HG02981 (cell line): Measurements from ENCODE around the gene HTT.
"Not testable (repeated sequence)": the region's sequence is repeated elsewhere in the genome, so short reads cannot be mapped to it uniquely, and the experiment has no call there.

Experiments
- ATAC-seq: cut with Tn5 transposase; IDR thresholded peaks from one replicate; pipeline ENCODE4 v1.9.1; 2021; ENCODE audit warnings: mild to moderate bottlenecking, moderate library complexity; ENCODE audit not compliant: unreplicated experiment

Gene HTT

DNA sequence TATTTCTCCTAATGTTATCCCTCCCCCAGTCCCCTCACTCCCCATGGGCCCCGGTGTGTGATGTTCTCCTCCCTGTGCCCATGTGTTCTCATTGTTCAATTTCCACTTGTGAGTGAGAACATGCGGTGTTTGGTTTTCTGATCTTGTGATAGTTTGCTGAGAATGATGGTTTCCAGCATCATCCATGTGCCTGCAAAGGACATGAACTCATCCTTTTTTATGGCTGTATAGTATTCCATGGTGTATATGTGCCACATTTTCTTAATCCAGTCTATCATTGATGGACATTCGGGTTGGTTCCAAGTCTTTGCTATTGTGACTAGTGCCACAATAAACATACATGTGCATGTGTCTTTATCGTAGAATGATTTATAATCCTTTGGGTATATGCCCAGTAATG, 86.6 kb downstream of the HTT start:
- ATAC-seq: not testable (repeated sequence)

DNA sequence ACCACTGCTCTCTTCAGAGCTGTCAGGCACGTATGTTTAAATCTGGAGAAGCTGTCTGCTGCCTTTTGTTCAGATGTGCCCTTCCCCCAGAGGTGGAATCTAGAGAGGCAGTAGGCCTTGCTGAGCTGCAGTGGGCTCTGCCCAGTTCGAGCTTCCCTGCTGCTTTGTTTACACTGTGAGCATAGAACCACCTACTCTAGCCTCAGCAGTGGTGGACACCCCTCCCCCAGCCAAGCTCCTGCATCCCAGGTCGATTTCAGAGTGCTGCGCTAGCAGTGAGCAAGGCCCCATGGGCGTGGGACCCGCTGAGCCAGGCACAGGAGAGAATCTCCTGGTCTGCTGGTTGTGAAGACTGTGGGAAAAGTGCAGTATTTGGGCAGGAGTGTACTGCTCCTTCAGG, 92.0 kb downstream of the HTT start:
- ATAC-seq: not testable (repeated sequence)

- ATAC-seq: no peak
Observed at GRCh38 chr4:3168029-3168428, 93.5 kb downstream of the HTT start.

DNA sequence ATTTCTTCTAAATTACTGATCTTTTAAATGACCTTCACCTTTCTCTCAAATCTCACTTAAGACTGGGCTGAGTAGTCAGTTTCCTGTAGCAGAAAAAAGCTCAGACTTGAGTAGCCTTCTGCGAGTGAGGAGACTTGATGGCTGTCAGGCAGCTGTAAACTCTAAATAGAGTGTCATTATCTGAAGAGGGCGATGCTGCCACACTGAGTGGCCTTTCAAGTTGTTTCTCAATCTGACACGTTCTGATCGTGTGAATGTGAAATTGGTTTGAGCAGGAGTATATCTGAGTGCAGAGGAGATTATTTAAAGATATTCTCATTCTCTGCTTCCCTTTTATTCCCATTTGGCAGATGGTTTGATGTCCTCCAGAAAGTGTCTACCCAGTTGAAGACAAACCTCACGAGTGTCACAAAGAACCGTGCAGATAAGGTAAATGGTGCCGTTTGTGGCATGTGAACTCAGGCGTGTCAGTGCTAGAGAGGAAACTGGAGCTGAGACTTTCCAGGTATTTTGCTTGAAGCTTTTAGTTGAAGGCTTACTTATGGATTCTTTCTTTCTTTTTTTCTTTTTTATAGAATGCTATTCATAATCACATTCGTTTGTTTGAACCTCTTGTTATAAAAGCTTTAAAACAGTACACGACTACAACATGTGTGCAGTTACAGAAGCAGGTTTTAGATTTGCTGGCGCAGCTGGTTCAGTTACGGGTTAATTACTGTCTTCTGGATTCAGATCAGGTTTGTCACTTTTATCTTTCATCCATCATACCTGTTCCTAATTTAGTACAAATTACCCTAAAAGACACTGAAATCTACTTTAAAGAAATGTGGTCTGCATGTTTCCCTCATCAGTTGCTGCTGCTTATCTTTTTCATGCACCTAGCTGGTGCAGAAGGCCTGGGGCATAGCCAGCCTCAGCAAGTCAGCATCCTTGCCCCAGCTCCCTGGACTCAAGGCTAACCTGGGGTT, 100.2 kb downstream of the HTT start:
- ATAC-seq: no peak

DNA sequence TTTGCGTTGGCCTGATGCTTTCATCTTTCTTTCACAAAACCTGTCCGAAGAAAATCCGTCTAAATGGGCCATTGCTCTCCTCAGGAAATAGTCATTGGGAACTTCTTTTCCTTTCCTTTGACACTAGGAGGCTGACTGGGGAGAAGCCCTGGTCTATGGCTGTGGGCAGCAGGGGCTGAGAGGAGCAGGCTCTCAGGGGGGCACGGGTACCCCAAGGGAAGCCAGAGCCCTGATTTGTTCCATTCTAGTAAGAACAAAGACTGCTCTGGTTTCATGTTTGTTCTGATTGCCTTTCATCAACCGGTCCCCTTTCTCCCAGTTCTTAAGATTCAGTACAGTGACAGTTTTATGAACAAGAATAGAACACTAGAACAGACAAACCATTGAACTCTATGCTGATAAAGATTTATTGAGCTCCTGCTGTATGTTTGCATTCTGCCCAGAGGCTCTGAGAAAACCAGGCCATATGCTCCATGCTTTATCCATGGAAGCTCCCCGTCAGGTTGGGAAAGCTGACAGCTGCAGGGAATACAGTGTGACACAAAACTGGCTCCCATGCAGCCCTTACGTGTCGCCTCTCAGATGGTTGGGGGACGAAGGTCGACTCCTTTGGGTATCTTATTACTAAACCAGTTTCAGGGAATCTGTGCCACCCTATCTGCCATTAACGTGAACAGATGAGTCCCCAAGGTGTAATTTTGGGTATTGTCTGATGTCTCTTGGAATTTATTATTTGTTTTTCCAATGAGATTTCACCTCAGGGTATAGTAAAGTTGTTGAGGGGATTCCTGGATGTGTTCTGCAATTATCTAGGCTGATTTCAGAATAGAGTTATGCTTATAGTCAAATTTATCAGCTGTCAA, 102.1 kb downstream of the HTT start:
- no peak for ATAC-seq

- ATAC-seq: no peak
Observed at GRCh38 chr4:3177426-3177825, 102.9 kb downstream of the HTT start.

GRCh38 chr4:3177905-3178304, 103.4 kb downstream of the HTT start:
- no peak for ATAC-seq

GRCh38 chr4:3178351-3178750, 103.9 kb downstream of the HTT start:
- no peak for ATAC-seq

DNA sequence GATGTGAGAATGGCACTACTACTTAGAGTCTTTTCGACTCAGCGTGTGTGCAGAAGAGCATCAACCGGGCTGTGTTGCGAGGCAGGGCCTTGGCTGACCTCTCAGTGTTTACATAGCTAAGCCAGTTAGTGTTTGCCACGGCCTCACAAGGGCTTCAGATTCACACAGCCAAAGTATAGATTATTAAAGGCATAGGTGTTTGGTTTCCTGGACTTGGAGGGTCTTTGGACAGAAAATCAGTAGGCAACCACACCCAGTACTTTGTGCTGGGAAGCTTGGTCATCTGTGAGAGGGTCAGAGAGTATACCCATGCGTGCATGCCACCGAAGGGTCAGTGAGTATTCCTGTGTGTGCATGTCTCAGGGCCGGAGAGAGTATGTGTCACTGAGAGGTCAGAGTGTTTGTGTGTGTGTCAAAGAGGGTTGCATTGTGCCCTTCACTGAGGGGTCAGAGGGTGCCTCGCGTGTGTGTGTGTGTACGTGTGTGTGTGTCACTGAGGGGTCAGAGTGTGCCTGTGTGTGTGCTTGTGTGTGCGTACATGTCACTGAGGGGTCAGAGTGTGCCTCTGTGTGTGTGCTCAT, 104.7 kb downstream of the HTT start:
- no peak for ATAC-seq

GRCh38 chr4:3183008-3183407, 108.5 kb downstream of the HTT start:
- ATAC-seq: no peak

GRCh38 chr4:3184725-3185124, 110.2 kb downstream of the HTT start:
- no peak for ATAC-seq

DNA sequence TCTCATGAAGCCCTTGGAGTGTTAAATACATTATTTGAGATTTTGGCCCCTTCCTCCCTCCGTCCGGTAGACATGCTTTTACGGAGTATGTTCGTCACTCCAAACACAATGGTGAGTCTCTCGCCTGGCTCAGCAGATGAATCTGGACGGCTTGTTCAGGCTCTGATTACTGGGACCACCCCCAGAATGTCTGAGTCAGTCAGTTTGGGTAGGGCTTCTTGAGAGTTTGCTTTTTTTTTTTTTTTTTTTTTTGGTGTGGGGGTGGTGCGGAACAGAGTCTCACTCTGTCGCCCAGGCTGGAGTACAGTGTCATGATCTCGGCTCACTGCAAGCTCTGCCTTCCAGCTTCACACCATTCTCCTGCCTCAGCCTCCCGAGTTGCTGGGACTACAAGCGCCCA, 112.1 kb downstream of the HTT start:
- ATAC-seq: no peak

DNA sequence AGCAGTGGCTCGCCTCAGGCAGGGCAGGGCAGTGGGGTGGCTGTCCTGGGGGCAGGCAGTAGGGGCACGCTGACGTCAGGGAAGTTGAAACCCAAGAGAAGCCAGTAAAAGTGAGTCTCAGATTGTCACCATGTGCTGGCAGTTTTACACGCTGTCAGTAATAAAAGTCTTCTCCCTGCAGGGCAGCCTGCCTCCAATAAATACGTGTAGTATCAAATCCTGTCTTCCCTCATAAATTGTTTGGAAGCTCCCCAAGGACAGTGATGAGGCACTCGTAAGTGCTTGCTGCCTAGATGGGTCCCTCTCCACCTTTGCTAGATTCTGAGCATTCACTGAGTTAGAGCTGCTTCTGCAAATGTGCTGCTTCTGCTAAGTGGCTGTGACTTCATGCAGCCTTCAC, 113.6 kb downstream of the HTT start:
- no peak for ATAC-seq

- ATAC-seq: no peak
Observed at GRCh38 chr4:3189459-3189858, 115.0 kb downstream of the HTT start.

GRCh38 chr4:3190549-3190948, 116.1 kb downstream of the HTT start:
- no peak for ATAC-seq

- no peak for ATAC-seq
Observed at GRCh38 chr4:3192188-3192587, 117.7 kb downstream of the HTT start.

GRCh38 chr4:3192827-3193226, 118.3 kb downstream of the HTT start:
- no peak for ATAC-seq

DNA sequence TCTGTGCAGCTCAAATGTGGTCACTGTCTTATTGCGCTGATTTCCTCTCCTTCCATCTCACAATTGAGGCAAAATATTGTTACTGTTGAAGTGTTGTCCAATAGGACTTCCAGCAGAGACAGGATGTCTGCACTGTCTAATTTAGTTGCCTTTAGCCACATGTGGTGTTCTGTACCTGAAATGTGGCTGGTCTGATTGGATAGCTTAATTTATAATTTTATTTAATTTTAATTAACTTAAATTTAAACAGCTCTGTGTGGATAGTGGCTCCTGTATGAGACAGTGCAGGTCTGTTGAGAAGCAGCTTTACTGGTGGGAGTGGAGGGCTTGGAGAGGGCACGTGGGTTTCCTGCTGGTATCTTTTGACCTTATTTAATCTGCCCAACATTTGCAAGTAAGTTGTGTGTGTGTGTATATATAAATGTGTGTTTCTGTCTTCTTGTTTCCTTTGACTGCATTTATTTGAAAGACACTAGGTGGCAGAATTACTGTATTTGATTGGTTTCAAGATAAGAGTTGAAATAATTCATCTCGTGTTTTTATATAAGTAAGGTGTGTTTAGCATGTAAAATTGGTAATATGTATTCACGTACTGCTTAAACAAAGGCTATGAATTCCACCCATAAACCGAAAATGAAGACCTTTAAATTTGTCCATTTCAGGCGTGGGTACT, 119.2 kb downstream of the HTT start:
- ATAC-seq: no peak

GRCh38 chr4:3196670-3197359, 122.3 kb downstream of the HTT start:
- no peak for ATAC-seq

DNA sequence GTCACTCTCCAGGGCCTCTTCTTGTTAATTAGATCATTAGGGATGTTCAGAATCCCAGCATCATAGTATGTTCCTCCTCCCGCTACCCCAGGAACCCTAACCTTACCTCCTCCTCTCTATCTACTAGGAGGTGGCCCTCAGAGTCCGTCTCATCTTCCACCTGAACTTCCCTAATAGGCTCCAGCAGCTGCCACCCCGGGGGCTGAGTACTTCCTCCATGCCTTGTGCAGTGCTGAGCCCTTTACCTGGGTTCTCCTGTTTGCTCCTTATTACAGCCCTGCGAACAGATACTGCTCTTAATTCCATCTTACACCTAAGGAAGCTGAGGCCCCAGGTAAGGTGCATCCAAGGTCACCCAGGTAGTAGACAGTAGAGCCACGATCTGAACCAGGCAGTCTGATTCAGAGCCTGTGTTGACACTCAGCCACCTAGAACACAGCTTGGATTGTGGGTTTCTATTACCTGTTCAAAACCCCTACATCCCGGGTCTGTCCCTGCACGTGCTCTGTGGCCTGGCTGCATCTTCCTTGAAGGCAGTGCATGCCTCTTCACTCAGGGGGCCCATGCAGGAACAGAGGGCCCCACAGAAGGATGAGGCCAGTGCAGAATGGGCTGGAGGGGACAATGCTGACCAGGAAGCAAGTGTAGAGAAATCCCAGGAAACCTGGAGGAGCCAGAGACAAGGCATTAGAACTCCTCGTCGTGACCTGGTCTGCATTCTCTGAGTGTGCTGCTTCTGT, 123.1 kb downstream of the HTT start:
- no peak for ATAC-seq
